Osteoblast (primary cell): ENCODE data around the gene HAUS5. TPM values are rescaled to one million over a fixed set of nuclear protein-coding genes. Genes with fewer than 3 reads are reported as not detected.
A peak's percentile ranks its signal among the peaks of the same experiment; 100 is the strongest.

Source experiments
- DNase-seq: peaks from one replicate; pipeline ENCODE4 v3.0.0; 2011; ENCODE audit warnings: low spot score, mixed read lengths; ENCODE audit not compliant: insufficient read length; ENCODE audit errors: missing footprints
- H2AFZ ChIP-seq: 2 replicates; pipeline ENCODE4 v1.6.0; 2011; ENCODE audit warnings: mild to moderate bottlenecking, low read length
- H3K27ac ChIP-seq: 2 replicates; pipeline ENCODE4 v1.5.1; 2011; ENCODE audit warnings: mild to moderate bottlenecking, low read depth, low read length, moderate library complexity
- H3K27me3 ChIP-seq: 2 replicates; pipeline ENCODE4 v1.6.0; 2012; ENCODE audit warnings: mild to moderate bottlenecking, control low read depth, inconsistent platforms, low read length, moderate library complexity; ENCODE audit not compliant: insufficient read depth
- H3K36me3 ChIP-seq: 2 replicates; pipeline ENCODE4 v1.5.1; 2011; ENCODE audit warnings: mild to moderate bottlenecking, low read length, control low read depth, moderate library complexity; ENCODE audit not compliant: insufficient read depth
- H3K4me1 ChIP-seq: 2 replicates; pipeline ENCODE4 v1.5.1; 2011; ENCODE audit warnings: mild to moderate bottlenecking, low read length, control low read depth, moderate library complexity; ENCODE audit not compliant: insufficient read depth
- H3K4me2 ChIP-seq: 2 replicates; pipeline ENCODE4 v1.6.0; 2011; ENCODE audit warnings: mild to moderate bottlenecking, low read length; ENCODE audit not compliant: insufficient read depth
- H3K4me3 ChIP-seq: fragments of 200-600 bp; sonication (generic); 3 replicates; pipeline ENCODE4 v1.5.1; 2012; ENCODE audit warnings: mild to moderate bottlenecking, low read length, inconsistent platforms; ENCODE audit not compliant: insufficient read depth
- H3K79me2 ChIP-seq: 2 replicates; pipeline ENCODE4 v1.6.0; 2012; ENCODE audit warnings: mild to moderate bottlenecking, low read length, control low read depth, inconsistent platforms; ENCODE audit not compliant: insufficient read depth
- H3K9me3 ChIP-seq: 2 replicates; pipeline ENCODE4 v1.5.1; 2011; ENCODE audit warnings: low read depth, low read length, control low read depth
- H4K20me1 ChIP-seq: 2 replicates; pipeline ENCODE4 v1.6.0; 2012; ENCODE audit warnings: mild to moderate bottlenecking, low read length, control low read depth; ENCODE audit not compliant: insufficient read depth
- CTCF ChIP-seq: IDR thresholded peaks from 2 replicates; pipeline ENCODE4 v1.5.1; 2011; ENCODE audit warnings: mild to moderate bottlenecking, low read depth, low read length, moderate library complexity; ENCODE audit errors: extremely low read depth
- total RNA-seq: library from RNA; depleted of rRNA; stranded (reverse); fragments of >200 nt; gene quantifications from 2 replicates; pipeline ENCODE4 v1.2.3, GENCODE V29; 2012

HAUS5 gene
- total RNA-seq, 1 donor, result 4.7 TPM

- H3K9me3 ChIP-seq, result no peaks in the 10 kb centered on the region
- no peak overlapping the region for H3K4me3 ChIP-seq
- H3K27me3 ChIP-seq, result peaks cover 3% of the 10 kb centered on the region
- DNase-seq, result peak; percentile 35
- no peaks in the 10 kb centered on the region for H3K79me2 ChIP-seq
- no peaks in the 10 kb centered on the region for H3K36me3 ChIP-seq
- H3K4me1 ChIP-seq, result no peaks in the 10 kb centered on the region
- H3K4me2 ChIP-seq, result no peak overlapping the region
- no peaks in the 10 kb centered on the region for H4K20me1 ChIP-seq
- no peak overlapping the region for H3K27ac ChIP-seq
- TF ChIP-seq CTCF, result no peak
- no peak overlapping the region for H2AFZ ChIP-seq
Observed at GRCh38 chr19:35565016-35565856, 47.3 kb upstream of the HAUS5 start.

- H4K20me1 ChIP-seq, result no peaks in the 10 kb centered on the region
- no peak overlapping the region for H3K4me2 ChIP-seq
- no peaks in the 10 kb centered on the region for H3K36me3 ChIP-seq
- H3K9me3 ChIP-seq, result no peaks in the 10 kb centered on the region
- TF ChIP-seq CTCF, result no peak
- no peak overlapping the region for H3K4me3 ChIP-seq
- no peak overlapping the region for H2AFZ ChIP-seq
- no peaks in the 10 kb centered on the region for H3K4me1 ChIP-seq
- DNase-seq, result no peak
- no peaks in the 10 kb centered on the region for H3K79me2 ChIP-seq
- H3K27ac ChIP-seq, result no peak overlapping the region
- peaks cover 8% of the 10 kb centered on the region for H3K27me3 ChIP-seq
Observed at GRCh38 chr19:35566738-35567137, 45.8 kb upstream of the HAUS5 start.

GRCh38 chr19:35569281-35569781, 43.2 kb upstream of the HAUS5 start:
- Histone ChIP-seq H3K79me2 (no peaks in the 10 kb centered on the region), H3K36me3 (no peaks in the 10 kb centered on the region), H3K27ac (no peak overlapping the region), H3K4me2 (no peak overlapping the region), H3K4me3 (no peak overlapping the region), H3K4me1 (no peaks in the 10 kb centered on the region), H2AFZ (no peak overlapping the region), H3K27me3 (peaks cover 8% of the 10 kb centered on the region), H4K20me1 (no peaks in the 10 kb centered on the region), H3K9me3 (no peaks in the 10 kb centered on the region)
- TF ChIP-seq CTCF, result no peak
- no peak for DNase-seq

- no peak for TF ChIP-seq CTCF
- no peak overlapping the region for H2AFZ ChIP-seq
- peaks cover 4% of the 10 kb centered on the region for H3K9me3 ChIP-seq
- peaks cover 6% of the 10 kb centered on the region for H3K27me3 ChIP-seq
- H3K79me2 ChIP-seq, result no peaks in the 10 kb centered on the region
- H3K36me3 ChIP-seq, result no peaks in the 10 kb centered on the region
- no peak overlapping the region for H3K4me2 ChIP-seq
- H3K4me1 ChIP-seq, result no peaks in the 10 kb centered on the region
- no peak overlapping the region for H3K27ac ChIP-seq
- no peak for DNase-seq
- H4K20me1 ChIP-seq, result no peaks in the 10 kb centered on the region
- no peak overlapping the region for H3K4me3 ChIP-seq
Observed at GRCh38 chr19:35571406-35571965, 41.0 kb upstream of the HAUS5 start.
